Retina (tissue), 1 donor: Measurements from ENCODE around the gene KBTBD8.
A peak's percentile ranks its signal among the peaks of the same experiment; 100 is the strongest.

ENCODE experiments used
- DNase-seq: peaks from one replicate; pipeline ENCODE4 v3.0.0-alpha.2; 2016

KBTBD8 gene, protein sequence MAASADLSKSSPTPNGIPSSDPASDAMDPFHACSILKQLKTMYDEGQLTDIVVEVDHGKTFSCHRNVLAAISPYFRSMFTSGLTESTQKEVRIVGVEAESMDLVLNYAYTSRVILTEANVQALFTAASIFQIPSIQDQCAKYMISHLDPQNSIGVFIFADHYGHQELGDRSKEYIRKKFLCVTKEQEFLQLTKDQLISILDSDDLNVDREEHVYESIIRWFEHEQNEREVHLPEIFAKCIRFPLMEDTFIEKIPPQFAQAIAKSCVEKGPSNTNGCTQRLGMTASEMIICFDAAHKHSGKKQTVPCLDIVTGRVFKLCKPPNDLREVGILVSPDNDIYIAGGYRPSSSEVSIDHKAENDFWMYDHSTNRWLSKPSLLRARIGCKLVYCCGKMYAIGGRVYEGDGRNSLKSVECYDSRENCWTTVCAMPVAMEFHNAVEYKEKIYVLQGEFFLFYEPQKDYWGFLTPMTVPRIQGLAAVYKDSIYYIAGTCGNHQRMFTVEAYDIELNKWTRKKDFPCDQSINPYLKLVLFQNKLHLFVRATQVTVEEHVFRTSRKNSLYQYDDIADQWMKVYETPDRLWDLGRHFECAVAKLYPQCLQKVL

DNA sequence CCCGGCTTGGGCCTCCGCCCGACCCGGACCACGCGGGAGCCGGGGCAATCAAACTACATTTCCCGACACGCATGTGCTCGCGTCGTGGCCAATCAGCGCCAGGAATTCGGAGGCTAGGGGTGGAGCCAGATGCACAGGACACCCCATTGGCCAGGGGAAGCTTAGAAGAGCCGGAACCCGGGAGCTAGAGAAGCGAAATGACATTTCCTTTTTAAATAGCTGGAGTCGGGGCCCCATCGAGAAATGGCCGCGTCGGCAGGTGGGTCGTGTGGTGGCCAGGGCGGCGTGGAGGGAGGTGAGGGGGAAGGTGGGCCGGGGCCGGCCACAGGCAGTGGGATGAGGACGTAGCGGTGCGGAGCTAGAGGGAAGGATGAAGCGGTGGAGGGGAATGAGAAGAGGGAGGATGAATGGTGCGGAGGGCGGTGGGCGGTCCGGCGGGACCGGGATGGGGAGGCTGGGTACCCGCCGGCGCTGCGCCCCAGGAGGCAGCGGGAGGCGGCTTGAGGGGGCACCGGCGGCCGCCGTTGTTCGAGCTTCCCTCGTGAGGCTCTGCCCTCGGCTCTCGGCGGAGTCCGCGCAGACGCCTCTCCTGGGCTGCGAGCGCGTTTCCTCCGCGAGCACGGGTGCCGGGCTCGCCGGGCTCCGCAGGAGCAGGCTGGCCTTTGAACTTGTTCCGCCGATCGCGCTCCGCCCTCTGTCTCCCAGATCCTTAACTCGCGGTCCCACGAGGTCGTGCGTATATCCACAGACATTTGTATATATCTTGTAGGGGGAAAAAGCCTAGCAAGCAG lies at the start of gene KBTBD8:
KBTBD8 (plus strand) TSS at position 195 of the 791 bp plus-strand sequence; CDS start at position 244, 49 bp downstream.
- DNase-seq = peak; percentile 98

DNA sequence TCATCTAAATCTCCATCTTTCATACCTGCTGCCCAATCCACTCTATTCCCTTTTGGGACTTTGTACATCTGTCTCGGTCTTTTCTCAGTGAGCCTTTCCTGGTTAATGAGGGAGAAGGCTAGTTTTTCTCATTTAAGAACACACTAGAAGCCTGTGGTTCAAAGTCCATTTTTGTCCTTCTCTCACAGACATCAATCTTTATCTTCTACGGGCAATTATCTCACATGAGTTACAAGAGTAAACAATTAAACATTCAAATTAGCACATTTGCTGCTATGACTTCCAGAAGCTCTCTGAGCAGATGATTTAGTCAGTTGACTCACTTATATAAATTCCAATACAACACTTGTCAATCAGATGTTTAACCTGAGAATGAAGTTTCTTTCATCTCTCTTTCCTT lies 49.3 kb upstream of the KBTBD8 start:
- no peak for DNase-seq

- no peak for DNase-seq
These were observed 48.2 kb upstream of the KBTBD8 start for GRCh38 chr3:66949898-66950297.

DNA sequence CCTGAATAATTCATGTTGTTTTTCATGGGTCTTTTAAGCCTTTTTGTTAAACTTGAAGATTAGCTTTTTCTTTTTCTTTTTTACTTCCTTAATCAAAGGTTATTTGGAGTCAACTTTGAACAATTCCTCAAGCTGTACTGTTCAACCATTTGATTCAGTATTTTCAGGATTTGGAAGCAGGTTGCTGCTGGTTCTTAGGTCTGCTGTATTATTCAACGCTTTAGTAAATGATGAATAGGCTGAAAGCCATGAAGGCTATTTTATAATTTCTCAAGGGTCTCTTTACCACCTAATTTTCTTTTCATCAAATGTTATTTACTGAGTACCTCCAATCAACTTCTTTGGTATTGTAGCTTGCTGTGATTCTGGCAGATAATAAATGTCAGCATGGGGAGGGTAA lies 45.8 kb upstream of the KBTBD8 start:
- DNase-seq = no peak

DNA sequence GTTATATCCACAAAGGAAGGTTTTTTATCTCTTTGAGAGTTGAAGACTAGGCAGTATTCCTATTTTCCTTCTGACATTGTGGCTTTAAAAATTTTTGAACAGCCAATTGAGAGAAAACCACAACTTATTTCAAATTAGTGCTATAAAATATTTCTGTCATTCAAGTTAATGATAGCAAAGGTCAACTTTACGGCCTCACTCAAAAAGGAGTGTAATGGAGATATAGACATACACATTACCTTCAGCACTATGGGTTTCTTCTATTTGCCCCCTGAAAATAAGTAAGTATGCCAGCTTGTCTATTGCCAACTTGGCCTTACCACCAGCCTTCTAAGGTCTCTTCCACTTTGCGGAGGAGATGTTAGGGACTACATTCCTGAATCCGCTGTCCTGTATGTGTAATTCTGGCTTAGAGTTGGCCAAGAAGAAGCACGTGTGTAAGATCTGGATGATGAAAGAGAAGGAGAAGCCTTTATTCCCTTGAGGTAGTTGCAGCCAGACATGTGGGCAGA lies 44.1 kb upstream of the KBTBD8 start:
- DNase-seq = no peak

DNA sequence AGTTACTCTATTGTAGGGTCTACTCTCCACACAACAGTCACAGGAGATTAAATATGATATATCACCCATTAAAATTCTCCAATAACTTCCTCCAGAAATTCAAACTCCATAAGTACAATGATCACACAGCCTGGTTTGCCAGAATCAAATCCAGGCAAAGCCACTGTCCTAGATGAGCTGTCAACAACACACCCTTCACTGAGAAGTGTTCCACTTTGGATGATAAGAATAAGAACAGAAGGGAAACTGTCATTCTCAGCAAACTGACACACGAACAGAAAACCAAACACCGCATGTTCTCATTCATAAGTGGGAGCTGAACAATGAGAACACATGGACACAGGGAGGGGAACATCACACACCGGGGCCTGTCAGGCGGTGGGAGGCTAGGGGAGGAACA lies 41.4 kb upstream of the KBTBD8 start:
- DNase-seq = no peak

DNA sequence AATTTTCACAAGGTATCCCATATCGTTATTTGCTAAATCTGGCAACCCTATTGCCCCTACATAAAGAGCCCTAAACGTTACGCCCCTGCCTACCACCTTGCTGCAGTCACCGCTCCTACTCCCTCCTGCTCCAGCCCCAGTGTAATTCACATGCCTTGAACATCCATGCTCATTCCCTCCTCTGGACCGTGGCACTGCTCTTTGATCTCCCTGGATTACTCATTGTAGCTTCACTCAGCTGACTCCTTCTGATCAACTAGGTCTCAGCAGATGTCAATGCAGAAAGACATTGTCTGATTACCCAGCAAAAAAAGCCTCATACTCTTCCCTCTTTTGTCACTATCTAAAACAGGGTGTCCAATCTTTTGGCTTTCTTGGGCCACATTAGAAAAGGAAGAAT lies 40.7 kb upstream of the KBTBD8 start:
- no peak for DNase-seq

- no peak for DNase-seq
These were observed 40.0 kb upstream of the KBTBD8 start for GRCh38 chr3:66958067-66958466.

DNA sequence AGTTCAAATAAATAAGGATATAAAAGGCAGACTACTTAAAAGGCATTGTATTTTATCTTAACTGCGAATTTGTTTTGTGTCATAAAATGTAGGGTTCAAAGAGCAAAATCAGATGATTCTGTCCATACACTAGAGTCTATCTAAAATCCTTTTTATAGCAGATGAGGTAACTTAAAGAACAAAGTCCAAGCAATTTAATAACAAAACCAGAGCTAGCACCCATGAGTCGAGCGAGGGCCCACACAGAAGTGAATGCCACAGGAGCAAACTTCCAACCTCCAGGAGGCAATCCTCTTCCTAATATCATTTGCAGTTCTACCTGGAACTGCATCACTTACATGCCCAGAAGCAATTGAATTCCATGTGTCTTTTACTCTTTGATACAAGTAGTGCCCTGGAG lies 35.4 kb upstream of the KBTBD8 start:
- DNase-seq = no peak

GRCh38 chr3:66971245-66971644 lies 26.9 kb upstream of the KBTBD8 start:
- DNase-seq = no peak

DNA sequence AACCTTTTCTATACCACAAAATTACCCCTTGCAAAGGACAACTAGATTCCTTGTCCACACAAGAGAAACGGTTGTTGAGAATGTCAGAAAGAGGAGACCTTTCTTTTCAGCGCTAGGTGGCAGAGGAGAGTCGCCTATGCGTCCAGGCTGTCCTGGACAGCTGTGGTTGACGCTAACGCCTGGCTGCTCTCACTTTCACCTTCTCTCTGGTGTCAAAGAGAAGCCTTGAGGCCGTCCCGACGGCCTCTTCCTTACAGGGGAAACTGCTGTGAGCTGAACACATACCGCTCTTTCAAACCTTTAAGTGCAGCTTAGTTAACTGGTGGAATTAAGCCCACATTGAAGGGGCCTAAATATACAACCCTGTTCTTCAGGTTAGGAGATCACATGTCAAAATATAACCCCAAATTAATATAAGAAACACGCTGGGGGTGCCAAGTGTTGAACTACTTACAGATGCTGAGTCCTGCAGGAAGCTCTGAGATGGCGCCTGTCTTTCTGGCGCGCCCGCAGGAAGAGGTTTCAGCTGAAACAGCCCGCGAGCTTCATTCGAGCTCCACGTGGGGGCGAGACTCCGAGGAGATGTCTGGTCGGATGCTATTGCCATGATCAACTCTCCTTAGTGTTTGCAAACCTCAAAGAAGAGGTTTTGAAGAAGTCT lies 26.1 kb upstream of the KBTBD8 start:
- DNase-seq = peak; percentile 84

GRCh38 chr3:66980791-66981190 lies 17.3 kb upstream of the KBTBD8 start:
- DNase-seq = no peak

GRCh38 chr3:66983101-66983500 lies 15.0 kb upstream of the KBTBD8 start:
- no peak for DNase-seq

DNA sequence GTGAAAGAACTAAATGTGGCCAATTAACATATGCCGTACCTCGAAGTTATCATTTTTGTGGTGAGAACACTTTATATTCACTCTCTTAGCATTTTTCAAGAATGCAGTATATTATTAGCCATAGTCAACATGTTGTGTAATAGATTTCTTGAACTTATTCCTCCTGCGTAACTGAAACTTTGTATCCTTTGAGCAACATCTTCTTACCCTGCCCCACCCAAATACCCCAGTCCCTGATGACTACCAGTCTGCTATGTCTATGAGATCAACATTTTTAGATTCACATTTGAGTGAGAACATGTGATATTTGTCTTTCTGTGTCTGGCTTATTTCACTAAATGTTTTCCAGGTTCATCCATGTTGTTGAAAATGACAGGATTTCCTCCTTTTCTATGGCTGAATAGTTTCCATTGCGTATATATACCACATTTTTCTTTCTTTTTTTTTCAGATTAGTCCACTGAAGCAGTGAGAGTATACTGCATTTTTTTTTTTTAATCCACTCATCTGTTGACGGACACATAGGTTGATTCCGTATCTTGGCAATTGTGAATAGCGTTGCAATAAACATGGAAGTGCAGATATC lies 12.7 kb upstream of the KBTBD8 start:
- DNase-seq = no peak

DNA sequence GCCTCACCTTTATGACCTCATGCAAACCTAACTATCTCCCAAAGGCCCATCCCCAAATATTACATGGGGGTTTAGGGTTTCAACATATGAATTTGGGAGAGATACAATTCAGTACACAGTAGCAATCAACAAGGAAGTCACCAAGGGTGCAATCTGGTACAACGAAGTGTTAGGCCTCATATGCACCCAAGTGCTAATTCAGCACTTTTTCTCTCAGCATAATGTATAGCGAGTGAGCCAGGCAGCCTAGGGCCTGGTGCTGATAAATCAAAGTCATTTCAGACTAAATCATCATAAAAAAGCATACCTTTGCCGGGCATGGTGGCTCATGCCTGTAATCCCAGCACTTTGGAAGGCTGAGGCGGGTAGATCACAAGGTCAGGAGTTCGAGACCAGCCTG lies 11.7 kb upstream of the KBTBD8 start:
- no peak for DNase-seq

DNA sequence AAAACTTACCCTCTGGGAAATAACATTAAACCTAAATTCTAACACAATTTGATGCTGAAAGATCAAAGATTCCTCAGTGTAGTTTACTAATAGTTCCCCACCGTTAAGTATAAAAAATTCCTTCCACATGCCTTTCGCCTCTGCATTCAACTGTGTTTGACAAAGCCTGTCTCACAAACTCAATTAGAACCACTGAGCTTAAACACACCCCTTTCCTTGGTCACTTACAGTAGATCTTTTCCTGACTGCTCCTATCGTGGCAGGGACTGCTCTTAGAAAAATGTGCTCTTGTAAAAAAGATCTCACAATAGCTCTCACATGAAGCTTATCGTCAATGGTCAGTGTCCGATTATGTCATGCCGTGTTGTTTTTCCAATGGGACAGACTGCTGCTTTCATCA lies 8.9 kb upstream of the KBTBD8 start:
- peak; percentile 3 for DNase-seq

- DNase-seq = no peak
These were observed 8.0 kb upstream of the KBTBD8 start for GRCh38 chr3:66989860-66990696.

DNA sequence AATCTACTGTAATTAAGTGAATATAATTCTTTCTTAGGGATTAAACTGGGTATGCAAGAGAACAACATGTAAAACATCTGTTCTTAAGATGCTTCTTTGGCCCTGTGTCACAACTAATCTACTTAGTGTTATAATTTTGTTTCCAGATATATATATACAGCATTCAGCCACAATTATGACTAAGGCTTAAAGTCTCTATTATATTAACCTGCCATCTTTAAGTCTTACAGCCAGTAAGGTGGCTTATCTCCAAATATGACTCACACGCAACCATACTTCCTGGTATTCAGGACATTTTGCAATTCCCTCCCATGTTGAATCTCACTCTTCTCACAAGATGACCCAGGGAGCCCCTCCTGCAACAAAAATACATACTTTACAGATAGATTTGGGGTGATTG lies 6.6 kb upstream of the KBTBD8 start:
- no peak for DNase-seq

DNA sequence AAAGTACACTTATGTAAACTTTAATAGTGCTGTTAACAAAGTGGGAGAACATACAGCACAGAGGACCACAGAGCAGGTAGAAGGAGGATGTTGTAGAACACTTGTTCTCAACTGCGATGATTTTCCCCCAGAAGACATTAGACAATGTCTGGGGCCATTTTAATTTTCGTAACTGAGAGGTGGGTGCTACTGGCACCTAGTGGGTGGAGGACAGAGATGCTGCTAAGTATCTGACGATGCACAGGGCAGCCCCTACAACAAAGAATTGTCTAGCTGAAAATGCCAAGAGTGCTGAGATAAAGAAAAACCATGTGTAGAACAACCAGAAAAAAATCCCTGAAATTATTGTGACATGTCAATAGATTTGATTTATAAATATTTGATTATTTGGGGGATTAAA lies 5.0 kb upstream of the KBTBD8 start:
- DNase-seq = no peak

DNA sequence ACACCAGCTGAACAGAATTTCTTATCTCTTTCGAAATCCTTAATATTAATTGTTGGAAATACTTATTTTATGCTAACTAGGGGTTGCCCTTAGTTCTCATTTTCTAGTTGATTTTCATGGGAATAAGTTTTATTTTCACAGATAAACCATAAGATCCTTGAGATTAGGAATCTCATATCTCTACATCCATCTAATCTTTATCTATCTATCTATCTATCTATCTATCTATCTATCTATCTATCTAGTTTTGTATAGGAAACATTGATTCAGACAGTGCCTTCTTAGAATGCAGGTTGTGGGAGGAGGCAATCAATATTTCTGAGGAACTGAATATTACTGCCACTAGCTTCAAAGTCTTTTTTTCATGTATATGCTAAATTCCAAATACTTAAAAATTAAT lies 3.5 kb upstream of the KBTBD8 start:
- DNase-seq = no peak

DNA sequence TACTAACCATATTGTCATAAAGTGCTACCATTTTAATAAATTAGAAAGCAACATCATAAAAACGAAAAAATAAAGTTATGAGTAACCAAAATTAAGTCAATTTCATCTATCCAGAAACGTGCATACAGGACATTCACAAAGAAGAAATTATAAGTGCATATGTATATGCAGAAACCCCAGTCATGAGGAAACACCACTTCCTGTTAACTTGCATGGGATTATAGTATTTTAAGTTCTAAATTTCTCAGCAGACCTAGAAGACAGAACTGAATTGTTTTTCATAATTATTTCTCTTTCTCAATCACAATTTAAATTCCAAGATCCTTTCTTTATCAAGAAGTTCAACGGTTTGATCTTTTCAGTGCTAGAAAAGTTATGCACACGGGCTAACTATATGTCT lies 1.4 kb upstream of the KBTBD8 start:
- no peak for DNase-seq
